Astrocyte of the cerebellum (primary cell): ENCODE results near the gene TRAIP.
A peak's percentile ranks its signal among the peaks of the same experiment; 100 is the strongest.

Experiments
- DNase-seq: peaks from one replicate; pipeline ENCODE4 v3.0.0-alpha.2; 2011; ENCODE audit warnings: low read depth
- H3K4me3 ChIP-seq: 2 replicates; pipeline ENCODE4 v1.5.1; 2011; ENCODE audit warnings: mild to moderate bottlenecking, low read depth, low read length, moderate library complexity
- CTCF ChIP-seq: IDR thresholded peaks from 2 replicates; pipeline ENCODE4 v1.5.1; 2012; ENCODE audit warnings: low read length, low read depth, moderate library complexity, mild to moderate bottlenecking; ENCODE audit errors: missing control alignments
- in situ Hi-C: cut with HindIII; loops from 2 replicates; pipeline ENCODE4 v1.10.0; 2017; ENCODE audit warnings: low sequenced_read_pairs

Gene TRAIP

DNA sequence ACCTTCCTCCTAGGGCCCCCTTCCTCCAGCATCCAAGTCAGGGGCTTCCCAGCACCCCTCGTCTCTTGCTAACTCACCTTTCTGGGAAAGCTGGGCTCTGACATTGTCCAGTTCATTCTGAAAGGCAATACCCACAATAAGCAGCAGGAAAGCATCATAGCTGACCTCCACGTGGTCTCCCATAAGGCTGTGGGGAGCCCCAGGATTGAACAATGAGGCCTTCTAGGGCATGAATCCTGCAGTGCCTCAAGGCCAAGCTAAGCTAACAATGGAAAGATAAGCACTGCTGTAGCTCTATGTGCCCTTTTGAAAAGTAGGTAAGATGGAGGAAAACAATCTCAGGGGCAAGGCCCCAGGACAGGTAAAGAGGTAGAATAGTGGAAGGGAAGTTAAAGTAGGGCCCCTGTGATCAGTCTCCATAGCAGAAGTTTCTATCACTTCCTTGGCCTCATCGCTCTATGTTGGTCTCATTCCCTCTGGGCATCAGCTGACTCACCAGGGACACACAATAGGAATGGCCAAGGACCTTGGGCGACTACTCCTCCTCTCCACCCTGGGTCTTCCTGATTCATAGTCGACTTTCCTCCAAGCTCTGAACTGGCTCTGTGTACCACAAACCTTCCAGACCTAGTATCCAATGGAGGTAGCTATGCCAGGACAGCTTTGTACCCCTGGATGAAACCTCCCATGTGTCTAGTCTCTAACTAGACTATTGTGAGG, 11.7 kb downstream of the TRAIP start:
- in situ Hi-C loops = no loop called here
- no peak overlapping the region for H3K4me3 ChIP-seq
- no peak for DNase-seq
- no peak for TF ChIP-seq CTCF

DNA sequence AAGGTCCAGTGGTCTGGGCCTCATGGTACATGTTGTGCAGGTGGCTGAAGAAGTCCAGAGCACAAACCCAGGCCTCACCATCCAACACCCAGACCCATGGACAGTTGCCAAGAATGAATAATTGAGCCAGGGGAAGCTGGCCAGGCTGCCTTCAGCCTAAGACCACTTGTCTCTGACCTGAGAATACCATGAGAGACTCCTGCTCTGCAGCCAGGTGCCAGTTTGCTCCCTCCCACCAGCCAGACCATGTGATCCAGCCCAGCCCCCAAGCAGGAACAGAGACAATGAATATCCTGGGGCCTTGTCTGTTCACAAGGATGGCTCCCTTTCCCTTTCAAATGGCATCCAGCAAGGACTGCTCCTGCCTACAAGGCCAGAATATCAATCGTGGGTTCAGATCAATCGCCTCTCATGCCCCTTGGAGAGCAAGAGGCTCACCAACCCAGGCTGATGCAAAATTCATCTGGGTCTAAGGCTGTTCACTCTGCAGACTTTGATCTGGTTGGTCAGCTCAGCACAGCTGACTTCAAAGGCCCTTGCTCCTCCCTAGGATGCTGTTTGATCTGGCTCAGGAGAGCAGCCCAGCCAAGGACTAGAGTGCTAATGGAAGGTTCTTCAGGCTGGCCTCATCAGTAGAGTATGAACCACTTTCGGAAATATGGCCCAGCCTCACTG, 13.4 kb downstream of the TRAIP start:
- H3K4me3 ChIP-seq = no peak overlapping the region
- TF ChIP-seq CTCF = no peak
- no peak for DNase-seq
- in situ Hi-C loops = no loop called here

- no peak for TF ChIP-seq CTCF
- no peak for DNase-seq
- H3K4me3 ChIP-seq = no peak overlapping the region
- in situ Hi-C loops = no loop called here
Measured at GRCh38 chr3:49841806-49842205, 14.6 kb downstream of the TRAIP start.

- in situ Hi-C loops = no loop called here
- no peak for DNase-seq
- H3K4me3 ChIP-seq = no peak overlapping the region
- TF ChIP-seq CTCF = peak; percentile 52
Measured at GRCh38 chr3:49841126-49841696, 15.2 kb downstream of the TRAIP start.

DNA sequence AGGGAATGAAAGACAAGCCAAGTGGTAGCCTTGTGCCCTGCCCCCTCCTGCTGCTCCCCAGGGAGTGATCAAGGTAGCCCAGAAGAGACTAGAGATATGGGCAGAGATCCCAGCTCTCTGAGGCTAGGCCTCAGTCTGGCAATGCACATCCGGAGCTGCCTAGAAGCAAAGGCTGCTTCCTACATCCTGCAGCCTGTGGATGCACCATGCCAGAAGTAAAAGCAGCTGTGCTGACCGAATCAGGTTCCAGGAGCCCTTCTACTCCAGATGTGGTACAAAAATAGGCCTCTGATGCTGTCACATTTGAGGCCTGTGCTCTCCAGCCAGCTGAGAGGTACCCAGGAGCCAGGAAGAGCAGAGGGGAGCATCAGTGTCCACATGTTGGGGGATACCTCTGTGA, 16.0 kb downstream of the TRAIP start:
- no peak for TF ChIP-seq CTCF
- no peak for DNase-seq
- no peak overlapping the region for H3K4me3 ChIP-seq
- in situ Hi-C loops = no loop called here

DNA sequence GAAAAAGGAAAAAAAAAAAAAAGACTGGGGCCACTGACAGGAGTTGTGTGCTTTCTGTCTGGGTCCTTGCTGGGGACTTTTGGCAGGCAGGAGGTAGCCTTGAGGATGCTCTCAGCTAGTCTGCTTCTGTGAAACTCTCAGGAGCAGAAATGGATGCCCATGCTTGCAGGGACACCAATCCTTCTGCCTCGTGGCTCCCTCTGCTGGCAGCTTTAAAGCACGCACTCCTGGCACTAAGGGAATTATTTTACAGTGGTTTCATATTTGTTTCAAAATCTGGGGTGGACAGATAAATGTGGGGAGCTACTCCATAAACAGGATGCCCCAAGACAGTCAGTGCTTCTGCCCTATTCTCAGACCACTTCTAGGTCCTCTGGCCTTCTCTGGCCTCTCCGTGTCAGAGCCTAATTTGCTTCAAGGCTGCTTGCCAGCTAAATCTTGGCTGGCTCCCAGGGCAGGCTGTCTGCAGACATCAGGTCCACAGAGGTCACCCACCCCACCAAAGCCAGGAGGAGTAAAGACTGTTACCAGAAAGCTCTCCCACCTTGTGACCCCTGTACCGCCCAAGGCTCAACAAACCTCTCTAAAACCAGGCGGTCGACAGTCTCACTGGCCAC, 17.1 kb downstream of the TRAIP start:
- in situ Hi-C loops = no loop called here
- H3K4me3 ChIP-seq = no peak overlapping the region
- DNase-seq = peak; percentile 63
- peak; percentile 87 for TF ChIP-seq CTCF
